ENCODE measurements around the gene RAPGEF1. TPM values are rescaled to one million over a fixed set of nuclear protein-coding genes. Genes with fewer than 3 reads are reported as not detected.

Gene RAPGEF1
- total and polyA plus RNA-seq, 2 experiments from 2014 or later: 26.2 to 29.7 TPM

GRCh38 chr9:131731237-131731636 is 8.6 kb downstream of the RAPGEF1 start:
- peaks cover 59% of the 10 kb centered on the region for H3K4me1 ChIP-seq (ENCODE audit: insufficient read depth)
- no peak overlapping the region for H2AFZ ChIP-seq
- H3K36me3 ChIP-seq (replicated peaks; ENCODE audit: insufficient read depth, low read depth): no peaks in the 10 kb centered on the region
- WGBS (ENCODE audit: low lambda C conversion rate, missing lambda C conversion rate): 64% methylated on average over 7 of the region's 7 CpGs
- no peaks in the 10 kb centered on the region for H3K9me3 ChIP-seq (ENCODE audit: low read depth)
- H3K9me2 ChIP-seq (replicated peaks; ENCODE audit: insufficient read depth): no peaks in the 10 kb centered on the region
- H3K4me2 ChIP-seq: peak overlapping the region; percentile 9
- peaks cover 90% of the 10 kb centered on the region for H3K79me2 ChIP-seq
- H3K4me3 ChIP-seq: no peak overlapping the region
- peaks cover 39% of the 10 kb centered on the region for H4K20me1 ChIP-seq (ENCODE audit: insufficient read depth, poor library complexity, severe bottlenecking)
- no peak for DNase-seq (ENCODE audit: low spot score)
- H3K27me3 ChIP-seq: no peaks in the 10 kb centered on the region
- TF ChIP-seq CTCF (IDR thresholded peaks at IDR 0.05; ENCODE audit: poor library complexity): no peak
- TF ChIP-seq EZH2 (IDR thresholded peaks at IDR 0.05; ENCODE audit: borderline replicate concordance): no peak
- no peak for TF ChIP-seq EZH2phosphoT487 (IDR thresholded peaks at IDR 0.05; ENCODE audit: low read depth, severe bottlenecking, unreplicated experiment)
- H3K27ac ChIP-seq: peak overlapping the region; percentile 44

- H3K9me3 ChIP-seq (ENCODE audit: low read depth): no peaks in the 10 kb centered on the region
- no peaks in the 10 kb centered on the region for H3K36me3 ChIP-seq (replicated peaks; ENCODE audit: insufficient read depth, low read depth)
- no peak for DNase-seq (ENCODE audit: low spot score)
- WGBS (ENCODE audit: low lambda C conversion rate, missing lambda C conversion rate): 50% methylated on average over 3 of the region's 3 CpGs
- peaks cover 34% of the 10 kb centered on the region for H4K20me1 ChIP-seq (ENCODE audit: insufficient read depth, poor library complexity, severe bottlenecking)
- H3K4me1 ChIP-seq (ENCODE audit: insufficient read depth): peaks cover 39% of the 10 kb centered on the region
- H3K79me2 ChIP-seq: peaks cover 91% of the 10 kb centered on the region
- no peaks in the 10 kb centered on the region for H3K9me2 ChIP-seq (replicated peaks; ENCODE audit: insufficient read depth)
- peak overlapping the region; percentile 53 for H3K27ac ChIP-seq
- H2AFZ ChIP-seq: no peak overlapping the region
- H3K4me3 ChIP-seq: no peak overlapping the region
- no peak for TF ChIP-seq CTCF (IDR thresholded peaks at IDR 0.05; ENCODE audit: poor library complexity)
- no peak for TF ChIP-seq EZH2phosphoT487 (IDR thresholded peaks at IDR 0.05; ENCODE audit: low read depth, severe bottlenecking, unreplicated experiment)
- TF ChIP-seq EZH2 (IDR thresholded peaks at IDR 0.05; ENCODE audit: borderline replicate concordance): no peak
- no peak overlapping the region for H3K4me2 ChIP-seq
- no peaks in the 10 kb centered on the region for H3K27me3 ChIP-seq
These were observed 10.9 kb downstream of the RAPGEF1 start for GRCh38 chr9:131728961-131729360.

GRCh38 chr9:131728546-131728910 is 11.3 kb downstream of the RAPGEF1 start:
- WGBS (ENCODE audit: low lambda C conversion rate, missing lambda C conversion rate): 73% methylated on average over 4 of the region's 4 CpGs
- Histone ChIP-seq H3K9me2 (replicated peaks; ENCODE audit: insufficient read depth) (no peaks in the 10 kb centered on the region), H3K4me3 (no peak overlapping the region), H4K20me1 (ENCODE audit: insufficient read depth, poor library complexity, severe bottlenecking) (peaks cover 34% of the 10 kb centered on the region), H2AFZ (no peak overlapping the region), H3K9me3 (ENCODE audit: low read depth) (no peaks in the 10 kb centered on the region), H3K4me2 (peak overlapping the region; percentile 41), H3K27me3 (no peaks in the 10 kb centered on the region), H3K79me2 (peaks cover 93% of the 10 kb centered on the region), H3K36me3 (replicated peaks; ENCODE audit: insufficient read depth, low read depth) (no peaks in the 10 kb centered on the region), H3K4me1 (ENCODE audit: insufficient read depth) (peaks cover 37% of the 10 kb centered on the region), H3K27ac (peak overlapping the region; percentile 53)
- TF ChIP-seq CTCF (IDR thresholded peaks at IDR 0.05; ENCODE audit: poor library complexity) (no peak), EZH2 (IDR thresholded peaks at IDR 0.05; ENCODE audit: borderline replicate concordance) (no peak), EZH2phosphoT487 (IDR thresholded peaks at IDR 0.05; ENCODE audit: low read depth, severe bottlenecking, unreplicated experiment) (no peak)
- no peak for DNase-seq (ENCODE audit: low spot score)

Measured in hepatocyte (in vitro differentiated cells).